ENCODE data around the gene PDE6D.

PDE6D gene

GRCh38 chr2:231686192-231687100 lies 94.6 kb downstream of the PDE6D start:
- Histone ChIP-seq H3K4me2 (ENCODE audit: low read length) (peak overlapping the region; percentile 82), H3K27ac (ENCODE audit: low read length) (no peak overlapping the region; the same call in 1 of the 2 replicates), H3K27me3 (ENCODE audit: low read depth, low read length) (no peaks in the 10 kb centered on the region), H3K9ac (ENCODE audit: low read length) (peak overlapping the region; percentile 30), H3K79me2 (ENCODE audit: low read length) (peaks cover 8% of the 10 kb centered on the region; the same call in 1 of the 2 replicates), H2AFZ (ENCODE audit: low read depth, low read length) (no peak overlapping the region), H3K4me1 (ENCODE audit: low read length) (peaks cover 36% of the 10 kb centered on the region), H3K36me3 (replicated peaks; ENCODE audit: low read depth, low read length) (no peaks in the 10 kb centered on the region), H4K20me1 (ENCODE audit: insufficient read depth, low read length) (no peaks in the 10 kb centered on the region), H3K4me3 (ENCODE audit: low read length) (peak overlapping the region; percentile 71), H3K9me3 (ENCODE audit: insufficient read depth, low read length) (no peaks in the 10 kb centered on the region)
- no peak for TF ChIP-seq EZH2phosphoT487 (IDR thresholded peaks at IDR 0.05; ENCODE audit: low read depth)
- no peak for TF ChIP-seq CTCF (IDR thresholded peaks at IDR 0.05; ENCODE audit: low read depth, low read length)

- Histone ChIP-seq H3K36me3 (replicated peaks; ENCODE audit: low read depth, low read length) (no peaks in the 10 kb centered on the region), H3K27me3 (ENCODE audit: low read depth, low read length) (no peaks in the 10 kb centered on the region), H2AFZ (ENCODE audit: low read depth, low read length) (no peak overlapping the region; the same call in 1 of the 2 replicates), H3K4me1 (ENCODE audit: low read length) (peaks cover 36% of the 10 kb centered on the region), H3K79me2 (ENCODE audit: low read length) (peaks cover 8% of the 10 kb centered on the region; the same call in 1 of the 2 replicates), H4K20me1 (ENCODE audit: insufficient read depth, low read length) (no peaks in the 10 kb centered on the region), H3K4me2 (ENCODE audit: low read length) (peak overlapping the region; percentile 82), H3K27ac (ENCODE audit: low read length) (no peak overlapping the region), H3K9me3 (ENCODE audit: insufficient read depth, low read length) (no peaks in the 10 kb centered on the region), H3K9ac (ENCODE audit: low read length) (peak overlapping the region; percentile 43), H3K4me3 (ENCODE audit: low read length) (peak overlapping the region; percentile 60)
- peak; percentile 40 for TF ChIP-seq CTCF (IDR thresholded peaks at IDR 0.05; ENCODE audit: low read depth, low read length)
- no peak for TF ChIP-seq EZH2phosphoT487 (IDR thresholded peaks at IDR 0.05; ENCODE audit: low read depth)
Measured at GRCh38 chr2:231685349-231686191, 95.5 kb downstream of the PDE6D start.

- Histone ChIP-seq H3K9me3 (ENCODE audit: insufficient read depth, low read length) (no peaks in the 10 kb centered on the region), H3K27me3 (ENCODE audit: low read depth, low read length) (no peaks in the 10 kb centered on the region), H2AFZ (ENCODE audit: low read depth, low read length) (no peak overlapping the region), H3K4me1 (ENCODE audit: low read length) (peaks cover 46% of the 10 kb centered on the region), H3K4me3 (ENCODE audit: low read length) (no peak overlapping the region), H3K9ac (ENCODE audit: low read length) (no peak overlapping the region), H3K79me2 (ENCODE audit: low read length) (peaks cover 8% of the 10 kb centered on the region; the same call in 1 of the 2 replicates), H4K20me1 (ENCODE audit: insufficient read depth, low read length) (no peaks in the 10 kb centered on the region), H3K36me3 (replicated peaks; ENCODE audit: low read depth, low read length) (no peaks in the 10 kb centered on the region), H3K4me2 (ENCODE audit: low read length) (no peak overlapping the region), H3K27ac (ENCODE audit: low read length) (no peak overlapping the region)
- TF ChIP-seq CTCF (IDR thresholded peaks at IDR 0.05; ENCODE audit: low read depth, low read length) (no peak), EZH2phosphoT487 (IDR thresholded peaks at IDR 0.05; ENCODE audit: low read depth) (no peak)
Measured at GRCh38 chr2:231684314-231685223, 96.5 kb downstream of the PDE6D start.

Data from OCI-LY3 (cell line).